ENCODE data around the gene HEXIM1. TPM values are rescaled to one million over a fixed set of nuclear protein-coding genes. Genes with fewer than 3 reads are reported as not detected.

The HEXIM1 gene
- total and polyA plus RNA-seq, 2 experiments from 2014 or later = 13.5 to 17.1 TPM

- H3K9me3 ChIP-seq (ENCODE audit: low read depth) = no peaks in the 10 kb centered on the region
- H3K27me3 ChIP-seq = no peaks in the 10 kb centered on the region
- peak within 1 kb of the TSS; percentile 98 for H3K27ac ChIP-seq
- H3K4me2 ChIP-seq = peak within 1 kb of the TSS; percentile 81
- peaks cover 29% of the 10 kb centered on the region for H3K4me1 ChIP-seq (ENCODE audit: insufficient read depth)
- H2AFZ ChIP-seq = peak within 1 kb of the TSS; percentile 18
- H4K20me1 ChIP-seq (ENCODE audit: insufficient read depth, poor library complexity, severe bottlenecking) = no peaks in the 10 kb centered on the region
- WGBS (ENCODE audit: low lambda C conversion rate, missing lambda C conversion rate) = under 1% methylated on average over 51 of the region's 53 CpGs
- H3K9me2 ChIP-seq (replicated peaks; ENCODE audit: insufficient read depth) = no peaks in the 10 kb centered on the region
- peak within 1 kb of the TSS; percentile 64 for H3K4me3 ChIP-seq
- peak; percentile 99 for DNase-seq (ENCODE audit: low spot score)
- TF ChIP-seq EZH2phosphoT487 (IDR thresholded peaks at IDR 0.05; ENCODE audit: low read depth, severe bottlenecking, unreplicated experiment) (no peak), CTCF (IDR thresholded peaks at IDR 0.05; ENCODE audit: poor library complexity) (no peak), EZH2 (IDR thresholded peaks at IDR 0.05; ENCODE audit: borderline replicate concordance) (no peak)
- no peaks in the 10 kb centered on the region for H3K36me3 ChIP-seq (replicated peaks; ENCODE audit: insufficient read depth, low read depth)
- H3K79me2 ChIP-seq = peaks cover 40% of the 10 kb centered on the region
Measured at GRCh38 chr17:45161288-45162024, 13.2 kb downstream of the HEXIM1 start, which contains the start of gene HEXIM2. Gene HEXIM2, plus strand, starts transcription at chr17:45161875. Its CDS starts 919 bp downstream, at chr17:45162794.

- no peak for DNase-seq (ENCODE audit: low spot score)
Measured at GRCh38 chr17:45162025-45162687, 13.9 kb downstream of the HEXIM1 start.

GRCh38 chr17:45164734-45165269 lies 16.5 kb downstream of the HEXIM1 start:
- Histone ChIP-seq H3K27me3 (no peaks in the 10 kb centered on the region), H4K20me1 (ENCODE audit: insufficient read depth, poor library complexity, severe bottlenecking) (no peaks in the 10 kb centered on the region), H3K4me3 (no peak overlapping the region), H3K27ac (no peak overlapping the region), H3K4me1 (ENCODE audit: insufficient read depth) (peaks cover 9% of the 10 kb centered on the region), H2AFZ (no peak overlapping the region), H3K9me2 (replicated peaks; ENCODE audit: insufficient read depth) (no peaks in the 10 kb centered on the region), H3K79me2 (peaks cover 17% of the 10 kb centered on the region), H3K9me3 (ENCODE audit: low read depth) (no peaks in the 10 kb centered on the region), H3K4me2 (no peak overlapping the region), H3K36me3 (replicated peaks; ENCODE audit: insufficient read depth, low read depth) (no peaks in the 10 kb centered on the region)
- WGBS (ENCODE audit: low lambda C conversion rate, missing lambda C conversion rate) = 94% methylated on average over 7 of the region's 7 CpGs
- TF ChIP-seq CTCF (IDR thresholded peaks at IDR 0.05; ENCODE audit: poor library complexity) = no peak
- no peak for TF ChIP-seq EZH2 (IDR thresholded peaks at IDR 0.05; ENCODE audit: borderline replicate concordance)
- TF ChIP-seq EZH2phosphoT487 (IDR thresholded peaks at IDR 0.05; ENCODE audit: low read depth, severe bottlenecking, unreplicated experiment) = no peak
- DNase-seq (ENCODE audit: low spot score) = no peak

More at GRCh38 chr17:45162025-45162687, 13.9 kb downstream of the HEXIM1 start:
- TF ChIP-seq EZH2phosphoT487 (IDR thresholded peaks at IDR 0.05; ENCODE audit: low read depth, severe bottlenecking, unreplicated experiment) (no peak), EZH2 (IDR thresholded peaks at IDR 0.05; ENCODE audit: borderline replicate concordance) (no peak), CTCF (IDR thresholded peaks at IDR 0.05; ENCODE audit: poor library complexity) (no peak)
- Histone ChIP-seq H4K20me1 (ENCODE audit: insufficient read depth, poor library complexity, severe bottlenecking) (no peaks in the 10 kb centered on the region), H2AFZ (peak overlapping the region; percentile 18), H3K27me3 (no peaks in the 10 kb centered on the region), H3K4me2 (peak overlapping the region; percentile 69), H3K79me2 (peaks cover 33% of the 10 kb centered on the region), H3K9me2 (replicated peaks; ENCODE audit: insufficient read depth) (no peaks in the 10 kb centered on the region), H3K36me3 (replicated peaks; ENCODE audit: insufficient read depth, low read depth) (no peaks in the 10 kb centered on the region), H3K4me3 (no peak overlapping the region), H3K4me1 (ENCODE audit: insufficient read depth) (peaks cover 29% of the 10 kb centered on the region), H3K27ac (peak overlapping the region; percentile 24), H3K9me3 (ENCODE audit: low read depth) (no peaks in the 10 kb centered on the region)
- WGBS (ENCODE audit: low lambda C conversion rate, missing lambda C conversion rate) = 73% methylated on average over 9 of the region's 9 CpGs

All from hepatocyte (in vitro differentiated cells).